CD4-positive, alpha-beta T cell (primary cell): ENCODE data around the gene LRRC4B. TPM values are rescaled to one million over a fixed set of nuclear protein-coding genes. Genes with fewer than 3 reads are reported as not detected.
A peak's percentile ranks its signal among the peaks of the same experiment; 100 is the strongest.
"Not testable (repeated sequence)": the region's sequence is repeated elsewhere in the genome, so short reads cannot be mapped to it uniquely, and the experiment has no call there.

Source experiments
- ATAC-seq: fragments of 200-7000 bp; cut with Tn5 transposase; one replicate; pipeline ENCODE4 v1.10.0; 2022; ENCODE audit warnings: mild to moderate bottlenecking; ENCODE audit not compliant: poor library complexity
- CTCF ChIA-PET: fragments of 350-600 bp; sonication (Branson Sonifier 250); formaldehyde crosslinking; loops from one replicate; lab custom pipeline; 2021; ENCODE audit warnings: antibody characterized with exemption, inconsistent platforms; lab: Charles Lee
- POLR2A ChIA-PET: fragments of 350-600 bp; sonication (Branson Sonifier 250); formaldehyde crosslinking; loops from one replicate; lab custom pipeline; 2021; ENCODE audit warnings: antibody characterized with exemption, inconsistent platforms; lab: Charles Lee
- DNase-seq, 14 experiments: peaks; one replicate each; pipeline ENCODE4 v3.0.0-alpha.2; 2013 to 2020; ENCODE audit warnings: mixed read lengths in 2 of 14
- H3K27ac ChIP-seq, 2 donors: one replicate each; pipeline versions ENCODE4 v1.5.1 to v1.7.0; 2013; ENCODE audit warnings: low read length in 2 of 2, low read depth in 1 of 2, mild to moderate bottlenecking in 1 of 2
- H3K27me3 ChIP-seq, 2 experiments: 1 replicate in 1 of 2; 2 replicates in 1 of 2; pipeline versions ENCODE4 v1.6.1 to v1.7.0; 2013; ENCODE audit warnings: low read length in 2 of 2, control low read depth in 1 of 2, mild to moderate bottlenecking in 1 of 2, moderate library complexity in 1 of 2; ENCODE audit not compliant: insufficient read depth in 2 of 2, control insufficient read depth in 1 of 2
- H3K36me3 ChIP-seq: one replicate; pipeline ENCODE4 v1.6.1; 2013; ENCODE audit warnings: low read length, control low read depth; ENCODE audit not compliant: insufficient read depth
- H3K4me1 ChIP-seq: one replicate; pipeline ENCODE4 v1.6.1; 2013; ENCODE audit warnings: low read length, control low read depth; ENCODE audit not compliant: insufficient read depth
- H3K4me3 ChIP-seq: one replicate; pipeline ENCODE4 v1.5.1; 2013; ENCODE audit warnings: mild to moderate bottlenecking, low read length, moderate library complexity
- H3K9me3 ChIP-seq, 2 experiments: 1 replicate in 1 of 2; 2 replicates in 1 of 2; pipeline versions ENCODE4 v1.6.1 to v1.7.0; 2013; ENCODE audit warnings: low read length in 2 of 2, mild to moderate bottlenecking in 2 of 2, control low read depth in 1 of 2, moderate library complexity in 1 of 2; ENCODE audit not compliant: control insufficient read depth in 1 of 2, insufficient read depth in 1 of 2
- H3K27ac Mint-ChIP-seq: one replicate; pipeline ENCODE4 v1.8.0; 2020; ENCODE audit warnings: mixed read lengths
- H3K27me3 Mint-ChIP-seq: one replicate; pipeline ENCODE4 v1.8.0; 2021; ENCODE audit warnings: mixed read lengths
- H3K36me3 Mint-ChIP-seq: one replicate; pipeline ENCODE4 v1.8.0; 2021; ENCODE audit warnings: low read depth, mixed read lengths
- H3K4me1 Mint-ChIP-seq: one replicate; pipeline ENCODE4 v1.8.0; 2021; ENCODE audit warnings: low read depth, mixed read lengths
- H3K4me3 Mint-ChIP-seq: one replicate; pipeline ENCODE4 v1.8.0; 2020; ENCODE audit warnings: mild to moderate bottlenecking, mixed read lengths
- H3K9me3 Mint-ChIP-seq: one replicate; pipeline ENCODE4 v1.8.0; 2020; ENCODE audit warnings: mixed read lengths
- intact Hi-C, 2 experiments: fragments of 100-400 bp; cut with DNase I in 1 of 2; cut with micrococcal nuclease in 1 of 2; formaldehyde crosslinking; loops; one replicate each; pipeline versions ENCODE4 v1.15.1 to v1.9.0; 2023 to 2025; cut with DNase I, micrococcal nuclease
- total RNA-seq, 174 experiments: library from RNA in 2 of 174; stranded (reverse) in 2 of 174; gene quantifications; one replicate each; pipeline ENCODE4 v1.2.3 and lab custom pipeline; 2021 to 2026
- TF ChIP-seq, protein P1 (sequence below): fragments of 200-600 bp; IDR thresholded peaks from one replicate; pipeline ENCODE4 v1.8.0; 2022; ENCODE audit warnings: antibody characterized with exemption, mild to moderate bottlenecking

The LRRC4B gene
- total RNA-seq, 2 experiments from 2014 or later: not detected

DNA sequence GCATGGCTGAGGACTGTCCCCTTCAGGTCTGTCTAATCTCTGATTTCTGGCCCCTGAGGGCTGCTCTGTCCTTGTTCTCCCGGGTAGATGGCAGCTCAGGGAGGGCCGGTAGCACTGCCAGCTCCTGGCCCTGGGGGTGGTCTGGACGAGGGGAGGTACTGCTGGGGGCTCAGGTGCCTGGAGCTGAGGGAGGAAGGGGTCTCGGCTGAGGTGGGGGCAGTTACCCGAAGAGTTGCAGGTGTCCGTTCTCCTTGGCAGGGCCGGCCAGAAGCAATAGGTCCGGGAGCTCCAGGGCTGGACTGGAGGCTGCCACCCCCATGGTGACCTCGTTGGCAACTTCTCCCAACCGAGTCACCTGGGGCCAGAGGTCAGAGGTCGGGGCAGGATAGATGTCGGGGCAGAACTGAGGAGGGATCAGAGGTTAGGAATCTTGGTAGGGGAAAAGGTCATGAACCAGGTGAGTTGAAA, 93.1 kb downstream of the LRRC4B start:
- POLR2A ChIA-PET: interaction anchor here (0.9 to 1.3 kb wide), 2 partner anchors 36 to 117 kb away, joined by 3 to 4 read pairs; partner anchors contain the start of gene JOSD2
- H3K27me3 Mint-ChIP-seq: no peaks in the 10 kb centered on the region
- DNase-seq (peak in 1 of 14 experiments; percentile 38), ATAC-seq (no peak)
- peak overlapping the region; percentile 95 for H3K27ac Mint-ChIP-seq
- no peak overlapping the region for H3K4me3 ChIP-seq
- H3K36me3 ChIP-seq: peaks cover 22% of the 10 kb centered on the region
- TF ChIP-seq, protein P1, sequence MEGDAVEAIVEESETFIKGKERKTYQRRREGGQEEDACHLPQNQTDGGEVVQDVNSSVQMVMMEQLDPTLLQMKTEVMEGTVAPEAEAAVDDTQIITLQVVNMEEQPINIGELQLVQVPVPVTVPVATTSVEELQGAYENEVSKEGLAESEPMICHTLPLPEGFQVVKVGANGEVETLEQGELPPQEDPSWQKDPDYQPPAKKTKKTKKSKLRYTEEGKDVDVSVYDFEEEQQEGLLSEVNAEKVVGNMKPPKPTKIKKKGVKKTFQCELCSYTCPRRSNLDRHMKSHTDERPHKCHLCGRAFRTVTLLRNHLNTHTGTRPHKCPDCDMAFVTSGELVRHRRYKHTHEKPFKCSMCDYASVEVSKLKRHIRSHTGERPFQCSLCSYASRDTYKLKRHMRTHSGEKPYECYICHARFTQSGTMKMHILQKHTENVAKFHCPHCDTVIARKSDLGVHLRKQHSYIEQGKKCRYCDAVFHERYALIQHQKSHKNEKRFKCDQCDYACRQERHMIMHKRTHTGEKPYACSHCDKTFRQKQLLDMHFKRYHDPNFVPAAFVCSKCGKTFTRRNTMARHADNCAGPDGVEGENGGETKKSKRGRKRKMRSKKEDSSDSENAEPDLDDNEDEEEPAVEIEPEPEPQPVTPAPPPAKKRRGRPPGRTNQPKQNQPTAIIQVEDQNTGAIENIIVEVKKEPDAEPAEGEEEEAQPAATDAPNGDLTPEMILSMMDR: no peak
- CTCF ChIA-PET: no interaction called here
- H3K9me3 ChIP-seq: peaks cover 0 to 6% of the 10 kb centered on the region in 2 experiments
- H3K4me3 Mint-ChIP-seq: peak overlapping the region; percentile 95
- H3K27me3 ChIP-seq: no peaks in the 10 kb centered on the region
- no peak overlapping the region for H3K27ac ChIP-seq
- H3K4me1 Mint-ChIP-seq: peaks cover 22% of the 10 kb centered on the region
- H3K9me3 Mint-ChIP-seq: no peaks in the 10 kb centered on the region
- intact Hi-C loops: loop anchor here in 1 of 2 experiments (5.0 kb wide), 1 partner anchor 108 kb away; the partner anchor contains the start of gene NAPSA
- peaks cover 43% of the 10 kb centered on the region for H3K4me1 ChIP-seq
- H3K36me3 Mint-ChIP-seq: peaks cover 37% of the 10 kb centered on the region

DNA sequence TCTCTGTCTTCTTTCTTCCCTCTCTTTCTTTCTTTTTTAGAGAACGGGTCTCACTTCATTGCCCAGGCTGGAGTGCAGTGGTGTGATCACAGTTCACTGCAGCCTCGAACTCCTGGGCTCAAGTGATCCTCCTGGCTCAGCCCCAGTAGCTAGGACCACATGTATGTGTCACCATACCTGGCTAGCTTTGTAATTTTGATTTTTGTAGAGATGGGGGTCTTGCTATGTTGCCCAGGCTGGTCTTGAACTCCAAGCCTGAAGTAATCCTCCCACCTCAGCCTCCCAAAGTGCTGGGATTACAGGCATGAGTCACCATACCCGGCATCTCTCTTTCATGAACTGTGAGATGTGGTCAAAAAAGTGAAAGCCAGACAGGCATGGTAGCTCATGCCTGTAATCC, 94.9 kb downstream of the LRRC4B start:
- DNase-seq, H3K27ac ChIP-seq, H3K36me3 ChIP-seq, H3K9me3 Mint-ChIP-seq, CTCF ChIA-PET, H3K27ac Mint-ChIP-seq, H3K4me3 ChIP-seq, H3K9me3 ChIP-seq, H3K4me3 Mint-ChIP-seq, intact Hi-C loops, ATAC-seq, H3K27me3 Mint-ChIP-seq, H3K27me3 ChIP-seq: not testable (repeated sequence)
- Mint-ChIP-seq H3K36me3 (peaks cover 28% of the 10 kb centered on the region), H3K4me1 (peaks cover 22% of the 10 kb centered on the region)
- POLR2A ChIA-PET: interaction anchor here (0.6 to 1.4 kb wide), 2 partner anchors 115 to 116 kb away, joined by 4 read pairs; no protein-coding TSS in a partner anchor
- H3K4me1 ChIP-seq: peaks cover 28% of the 10 kb centered on the region

DNA sequence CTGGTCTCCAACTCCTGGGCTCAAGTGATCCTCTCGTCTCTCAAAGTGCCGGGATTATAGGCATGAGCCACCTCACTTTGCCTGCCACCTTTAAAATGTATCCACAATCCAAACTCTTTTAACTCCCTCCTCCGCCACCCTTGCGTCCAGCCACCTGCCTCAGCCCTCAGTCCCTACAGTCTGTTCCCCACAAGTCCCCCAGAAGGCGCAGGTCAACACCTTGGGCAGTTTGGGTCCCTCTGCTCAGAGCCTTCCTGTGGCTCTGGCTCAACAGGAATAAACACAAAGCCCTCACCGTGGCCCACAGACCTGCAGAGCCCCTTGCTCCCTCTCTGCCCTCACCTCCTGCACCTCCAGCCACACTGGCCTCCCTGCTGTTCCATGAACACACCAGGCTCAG, 99.4 kb downstream of the LRRC4B start:
- Histone ChIP-seq H3K27me3 (no peaks in the 10 kb centered on the region), H3K9me3 (no peaks in the 10 kb centered on the region), H3K36me3 (no peaks in the 10 kb centered on the region), H3K27ac (no peak overlapping the region), H3K4me1 (no peaks in the 10 kb centered on the region), H3K4me3 (no peak overlapping the region)
- Mint-ChIP-seq H3K4me3 (no peak overlapping the region), H3K27ac (no peak overlapping the region), H3K9me3 (no peaks in the 10 kb centered on the region), H3K4me1 (no peaks in the 10 kb centered on the region), H3K27me3 (peaks cover 13% of the 10 kb centered on the region), H3K36me3 (no peaks in the 10 kb centered on the region)
- ChIA-PET CTCF (no interaction called here), POLR2A (no interaction called here)
- TF ChIP-seq, protein P1: no peak
- no peak for ATAC-seq
- no peak for DNase-seq
- intact Hi-C loops: no loop called here

DNA sequence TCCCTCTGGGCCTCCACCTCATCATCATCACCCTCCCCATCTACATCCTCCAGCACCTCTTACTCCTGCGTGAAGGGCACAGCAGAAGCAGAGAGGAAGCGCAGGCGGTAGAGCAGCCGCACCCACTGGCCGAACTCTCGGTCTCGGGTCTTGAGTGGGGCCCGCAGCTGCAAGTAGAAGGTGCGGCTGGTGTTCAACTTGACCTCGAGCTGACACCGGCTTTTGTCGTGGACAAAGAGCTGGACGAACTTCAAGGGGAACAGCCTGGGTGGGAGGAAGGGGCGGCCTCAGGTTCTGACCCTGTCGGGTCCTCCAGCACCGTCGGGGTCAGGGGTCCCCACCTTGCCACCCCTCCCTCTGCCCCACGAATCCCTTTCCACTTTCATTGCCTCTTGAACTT, 100.7 kb downstream of the LRRC4B start:
- DNase-seq: peak in 1 of 14 experiments; percentile 12
- peaks cover 22% of the 10 kb centered on the region for H3K27me3 Mint-ChIP-seq
- Histone ChIP-seq H3K36me3 (no peaks in the 10 kb centered on the region), H3K4me1 (no peaks in the 10 kb centered on the region), H3K27ac (no peak overlapping the region), H3K4me3 (no peak overlapping the region), H3K27me3 (no peaks in the 10 kb centered on the region), H3K9me3 (no peaks in the 10 kb centered on the region)
- H3K4me3 Mint-ChIP-seq: no peak overlapping the region
- no peaks in the 10 kb centered on the region for H3K36me3 Mint-ChIP-seq
- no peak overlapping the region for H3K27ac Mint-ChIP-seq
- intact Hi-C loops: no loop called here
- ChIA-PET CTCF (no interaction called here), POLR2A (no interaction called here)
- H3K4me1 Mint-ChIP-seq: no peaks in the 10 kb centered on the region
- no peak for ATAC-seq
- no peaks in the 10 kb centered on the region for H3K9me3 Mint-ChIP-seq
- TF ChIP-seq, protein P1: no peak
